NCI-H69 (cell line): Measurements from ENCODE around the gene ZNF124.
"Not testable (repeated sequence)": the region's sequence is repeated elsewhere in the genome, so short reads cannot be mapped to it uniquely, and the experiment has no call there.

Source experiments
- DNase-seq: peaks from one replicate; lab custom pipeline; 2025; lab: John Stamatoyannopoulos, UW

ZNF124 gene

GRCh38 chr1:247172996-247173395, 1.2 kb upstream of the ZNF124 start:
- no peak for DNase-seq

- not testable (repeated sequence) for DNase-seq
Observed at GRCh38 chr1:247171443-247171842, 377 bp downstream of the ZNF124 start.

GRCh38 chr1:247165674-247166073, 6.1 kb downstream of the ZNF124 start:
- no peak for DNase-seq

- no peak for DNase-seq
Observed at GRCh38 chr1:247164694-247165093, 7.1 kb downstream of the ZNF124 start.

- DNase-seq, result no peak
Observed at GRCh38 chr1:247156787-247157232, 15.0 kb downstream of the ZNF124 start.

GRCh38 chr1:247147781-247148180, 24.0 kb downstream of the ZNF124 start:
- DNase-seq, result no peak

GRCh38 chr1:247147120-247147519, 24.7 kb downstream of the ZNF124 start:
- not testable (repeated sequence) for DNase-seq

- no peak for DNase-seq
Observed at GRCh38 chr1:247146671-247147070, 25.1 kb downstream of the ZNF124 start.

GRCh38 chr1:247145279-247145678, 26.5 kb downstream of the ZNF124 start:
- DNase-seq, result no peak

- not testable (repeated sequence) for DNase-seq
Observed at GRCh38 chr1:247139557-247139956, 32.3 kb downstream of the ZNF124 start.

- no peak for DNase-seq
Observed at GRCh38 chr1:247131236-247131635, 40.6 kb downstream of the ZNF124 start.

- DNase-seq, result not testable (repeated sequence)
Observed at GRCh38 chr1:247127519-247128282, 44.1 kb downstream of the ZNF124 start.

GRCh38 chr1:247126601-247127000, 45.2 kb downstream of the ZNF124 start:
- not testable (repeated sequence) for DNase-seq

- not testable (repeated sequence) for DNase-seq
Observed at GRCh38 chr1:247126166-247126565, 45.7 kb downstream of the ZNF124 start.

- no peak for DNase-seq
Observed at GRCh38 chr1:247121382-247121781, 50.4 kb downstream of the ZNF124 start.

GRCh38 chr1:247120408-247120668, 51.5 kb downstream of the ZNF124 start:
- DNase-seq, result not testable (repeated sequence)

GRCh38 chr1:247119600-247120407, 52.0 kb downstream of the ZNF124 start:
- no peak for DNase-seq

GRCh38 chr1:247118946-247119446, 52.8 kb downstream of the ZNF124 start:
- DNase-seq, result peak; percentile 51

GRCh38 chr1:247115545-247115944, 56.3 kb downstream of the ZNF124 start:
- no peak for DNase-seq

GRCh38 chr1:247115141-247115510, 56.7 kb downstream of the ZNF124 start:
- no peak for DNase-seq

- DNase-seq, result peak; percentile 13
Observed at GRCh38 chr1:247114351-247115140, 57.3 kb downstream of the ZNF124 start.

GRCh38 chr1:247113733-247114271, 58.0 kb downstream of the ZNF124 start:
- DNase-seq, result no peak
